ENCODE results near the gene MT1HL1.

- TF ChIP-seq MAZ (IDR thresholded peaks at IDR 0.05; ENCODE audit: borderline replicate concordance, low read depth, low read length) (no peak), CTCF (conservative IDR thresholded peaks at IDR 0.05; ENCODE audit: low read depth, low read length) (no peak)
Observed at GRCh38 chr1:237042892-237043576, 38.8 kb upstream of the MT1HL1 start.

Data from IMR-90 (cell line).